Measurements from ENCODE around the gene SLC4A7. TPM values are rescaled to one million over a fixed set of nuclear protein-coding genes. Genes with fewer than 3 reads are reported as not detected.
A peak's percentile ranks its signal among the peaks of the same experiment; 100 is the strongest.

SLC4A7 gene
- total RNA-seq, 1 experiment from 2014 or later: 90.8 TPM

- TF ChIP-seq ERG (CRISPR knock-in tag; IDR thresholded peaks at IDR 0.05): no peak
Measured at GRCh38 chr3:27325419-27325818, 158.8 kb downstream of the SLC4A7 start (continued).

GRCh38 chr3:27324686-27325085 is 159.5 kb downstream of the SLC4A7 start:
- peaks cover 13% of the 10 kb centered on the region for H3K9me3 Mint-ChIP-seq
- CTCF ChIA-PET: interaction anchor here (1.4 kb wide), 1 partner anchor 388 kb away, joined by 4 read pairs; no protein-coding TSS in a partner anchor
- DNase-seq (ENCODE audit: low spot score) (no peak), ATAC-seq (no peak)
- POLR2A ChIA-PET: no interaction called here
- no peaks in the 10 kb centered on the region for H3K27me3 Mint-ChIP-seq (ENCODE audit: low read depth)
- H3K36me3 Mint-ChIP-seq: peaks cover 10% of the 10 kb centered on the region
- TF ChIP-seq CREM (CRISPR knock-in tag; IDR thresholded peaks at IDR 0.05): no peak
- H3K4me3 Mint-ChIP-seq: no peak overlapping the region
- H3K27ac Mint-ChIP-seq: no peak overlapping the region
- H3K4me1 Mint-ChIP-seq: no peaks in the 10 kb centered on the region

- peaks cover under 1% of the 10 kb centered on the region; the same call in 1 of the 2 replicates for H3K9me3 Mint-ChIP-seq
- ATAC-seq: peak; percentile 90
- H3K4me3 Mint-ChIP-seq: no peak overlapping the region
- no peak overlapping the region for H3K27ac Mint-ChIP-seq
- DNase-seq (ENCODE audit: low spot score): no peak
- H3K4me1 Mint-ChIP-seq: no peaks in the 10 kb centered on the region
- H3K27me3 Mint-ChIP-seq (ENCODE audit: low read depth): no peaks in the 10 kb centered on the region
- CTCF ChIA-PET: interaction anchor here (1.1 kb wide), 1 partner anchor 35 kb away, joined by 3 read pairs; no protein-coding TSS in a partner anchor
- no peak for TF ChIP-seq SMAD3 (CRISPR knock-in tag; IDR thresholded peaks at IDR 0.05; ENCODE audit: borderline replicate concordance)
- TF ChIP-seq CBFB (CRISPR knock-in tag; IDR thresholded peaks at IDR 0.05; ENCODE audit: low read depth): no peak
- TF ChIP-seq ZNF138 (CRISPR knock-in tag; conservative IDR thresholded peaks at IDR 0.05): no peak
- POLR2A ChIA-PET: no interaction called here
- H3K36me3 Mint-ChIP-seq: no peaks in the 10 kb centered on the region
Measured at GRCh38 chr3:27323087-27323570, 161.1 kb downstream of the SLC4A7 start.

Other genes with a start within 250 kb of the SLC4A7 start
- 0.37 to 1.4 TPM (median 0.73 TPM) in 3 replicates for gene NEK10, start 115.0 kb downstream of the SLC4A7 start, total RNA-seq (2021)
- gene EOMES, start 237.9 kb upstream of the SLC4A7 start, total RNA-seq (2021): 0.76 to 1.4 TPM (median 1.1 TPM) in 3 replicates

Data from WTC11 (cell line).